GM12878 (cell line): Measurements from ENCODE around the gene SLF2. TPM values are rescaled to one million over a fixed set of nuclear protein-coding genes. Genes with fewer than 3 reads are reported as not detected.

Experiments used
- ATAC-seq: fragments of 200-7000 bp; cut with Tn5 transposase; 3 replicates; pipeline ENCODE4 v1.9.1; 2020; ENCODE audit warnings: mild to moderate bottlenecking, moderate library complexity
- BruUV-seq: library from RNA; stranded (reverse); fragments of 400-500 nt; replicated peaks from 2 replicates; lab custom pipeline; 2021; lab: Mats Ljungman, UMichigan
- CTCF ChIA-PET: fragments of 300-600 bp; sonication (Branson Sonifier 250); formaldehyde crosslinking; extraction: SDS; loops from one replicate; lab custom pipeline; 2021; ENCODE audit warnings: inconsistent platforms; lab: Yijun Ruan, JAX
- POLR2A ChIA-PET: fragments of 350-600 bp; formaldehyde crosslinking; extraction: SDS; loops from one replicate; lab custom pipeline; 2021; ENCODE audit warnings: inconsistent platforms; lab: Charles Lee
- RAD21 ChIA-PET: fragments of 300-600 bp; sonication (Branson Sonifier 250); formaldehyde crosslinking; loops from one replicate; lab custom pipeline; 2023; ENCODE audit warnings: antibody characterized with exemption; ENCODE audit not compliant: unreplicated experiment; lab: Charles Lee
- SMC1A ChIA-PET: fragments of 300-600 bp; sonication (Branson Sonifier 250); formaldehyde crosslinking; loops from one replicate; lab custom pipeline; 2023; ENCODE audit not compliant: unreplicated experiment, uncharacterized antibody; lab: Charles Lee
- DNase-seq: peaks from one replicate; pipeline ENCODE4 v3.0.0-alpha.2; 2011; ENCODE audit warnings: low read depth, low spot score
- FAIRE-seq: peaks from 3 replicates; lab custom pipeline; 2011; peaks lifted over from hg19 to GRCh38; lab: Jason Lieb, UNC
- H2AFZ ChIP-seq: 2 replicates; pipeline ENCODE4 v1.6.0; 2011; ENCODE audit warnings: low read depth, low read length, control low read depth; ENCODE audit not compliant: control insufficient read depth
- H3K27ac ChIP-seq: 2 replicates; pipeline ENCODE4 v1.5.1; 2011; ENCODE audit warnings: control low read depth; ENCODE audit not compliant: control insufficient read depth, insufficient read depth
- H3K27me3 ChIP-seq, 2 experiments: replicated peaks in 1 of 2; 2 replicates each; pipeline versions ENCODE4 v1.6.0 to v1.6.1; 2011; ENCODE audit warnings: low read length in 1 of 2; ENCODE audit not compliant: control insufficient read depth in 2 of 2, insufficient read depth in 2 of 2
- H3K36me3 ChIP-seq, 2 experiments: 2 replicates each; pipeline ENCODE4 v1.5.1; 2011; ENCODE audit warnings: low read length in 1 of 2; ENCODE audit not compliant: control insufficient read depth in 2 of 2, insufficient read depth in 2 of 2
- H3K4me1 ChIP-seq: 2 replicates; pipeline ENCODE4 v1.6.1; 2011; ENCODE audit warnings: mild to moderate bottlenecking, low read length, moderate library complexity, mixed read lengths; ENCODE audit not compliant: control insufficient read depth, insufficient read depth
- H3K4me2 ChIP-seq: 2 replicates; pipeline ENCODE4 v1.6.0; 2011; ENCODE audit warnings: control low read depth; ENCODE audit not compliant: control insufficient read depth, insufficient read depth
- H3K4me3 ChIP-seq: fragments of 200-600 bp; sonication (generic); 2 replicates; pipeline ENCODE4 v1.5.1; 2016
- H3K79me2 ChIP-seq: 2 replicates; pipeline ENCODE4 v1.6.0; 2011; ENCODE audit warnings: low read length; ENCODE audit not compliant: control insufficient read depth, insufficient read depth
- H3K9ac ChIP-seq: 2 replicates; pipeline ENCODE4 v1.8.0; 2011; ENCODE audit warnings: low read length, control low read depth, mixed read lengths; ENCODE audit not compliant: control insufficient read depth, insufficient read depth
- H3K9me3 ChIP-seq: replicated peaks from 3 replicates; pipeline ENCODE4 v1.5.1; 2011; ENCODE audit warnings: mild to moderate bottlenecking, low read length; ENCODE audit not compliant: control insufficient read depth, insufficient read depth
- H4K20me1 ChIP-seq: 2 replicates; pipeline ENCODE4 v1.6.0; 2011; ENCODE audit not compliant: control insufficient read depth, insufficient read depth
- ASH2L ChIP-seq: fragments of 300-600, 200-600 bp; sonication (generic); IDR thresholded peaks from 2 replicates; pipeline ENCODE4 v1.6.1; 2017; ENCODE audit warnings: low read depth, mild to moderate bottlenecking, borderline replicate concordance
- ATF2 ChIP-seq: IDR thresholded peaks from 2 replicates; pipeline ENCODE4 v1.6.1; 2012; ENCODE audit warnings: low read length, inconsistent platforms
- ESRRA ChIP-seq: IDR thresholded peaks from 2 replicates; pipeline ENCODE4 v1.6.1; 2012; ENCODE audit warnings: mild to moderate bottlenecking, low read length, improper control_type of control experiment
- GABPA ChIP-seq: IDR thresholded peaks from 2 replicates; pipeline ENCODE4 v1.6.1; 2014; ENCODE audit warnings: antibody characterized with exemption, low read depth, mild to moderate bottlenecking, inconsistent platforms
- HDGF ChIP-seq: fragments of 450-650 bp; IDR thresholded peaks from 2 replicates; pipeline ENCODE4 v1.6.1; 2016; ENCODE audit warnings: antibody characterized with exemption
- HSF1 ChIP-seq: fragments of 150-350 bp; IDR thresholded peaks from 2 replicates; pipeline ENCODE4 v1.6.1; 2014; ENCODE audit warnings: mild to moderate bottlenecking, low read depth, low read length
- IKZF2 ChIP-seq, 2 experiments: fragments of 450-650 bp; IDR thresholded peaks; 2 replicates each; pipeline ENCODE4 v1.6.1; 2017; ENCODE audit warnings: mild to moderate bottlenecking in 2 of 2, moderate library complexity in 2 of 2
- IRF4 ChIP-seq: IDR thresholded peaks from 2 replicates; pipeline ENCODE4 v1.6.1; 2011; ENCODE audit warnings: low read depth, low read length
- NKRF ChIP-seq: fragments of 450-650 bp; conservative IDR thresholded peaks from 2 replicates; pipeline ENCODE4 v1.6.1; 2017; ENCODE audit warnings: mild to moderate bottlenecking, moderate library complexity
- SMAD5 ChIP-seq: IDR thresholded peaks from 2 replicates; pipeline ENCODE4 v1.6.1; 2016; ENCODE audit warnings: antibody characterized with exemption, low read depth
- SMC3 ChIP-seq: IDR thresholded peaks from 2 replicates; pipeline ENCODE4 v1.6.1; 2011; ENCODE audit warnings: low read length, improper control_type of control experiment, borderline replicate concordance
- STAT3 ChIP-seq: IDR thresholded peaks from 2 replicates; pipeline ENCODE4 v1.6.1; 2011; ENCODE audit warnings: low read depth, low read length, improper control_type of control experiment
- TCF3 ChIP-seq: IDR thresholded peaks from 2 replicates; pipeline ENCODE4 v1.6.1; 2012; ENCODE audit warnings: low read depth, mild to moderate bottlenecking, low read length, borderline replicate concordance; ENCODE audit not compliant: insufficient read depth
- USF2 ChIP-seq: IDR thresholded peaks from 2 replicates; pipeline ENCODE4 v1.6.1; 2011; ENCODE audit warnings: low read depth, low read length, improper control_type of control experiment, borderline replicate concordance
- YY1 ChIP-seq: IDR thresholded peaks from 2 replicates; pipeline ENCODE4 v1.6.1; 2011; ENCODE audit warnings: low read depth, mild to moderate bottlenecking, low read length
- ZNF687 ChIP-seq: fragments of 450-650 bp; IDR thresholded peaks from 2 replicates; pipeline ENCODE4 v1.6.1; 2017; ENCODE audit warnings: mild to moderate bottlenecking, moderate library complexity
- WGBS: methylation state at CpG from one replicate; pipeline ENCODE4 v1.1.6; 2016; ENCODE audit warnings: low lambda C conversion rate; ENCODE audit not compliant: insufficient replicate concordance, insufficient coverage; ENCODE audit errors: missing lambda C conversion rate; 5-methylcytosine and 5-hydroxymethylcytosine counted together
- in situ Hi-C: fragments of 300-500 bp; cut with MboI; formaldehyde crosslinking; loops from 9 replicates; pipeline ENCODE4 v1.14.3; 2018; ENCODE audit warnings: mixed read lengths
- intact Hi-C: fragments of 100-400 bp; cut with micrococcal nuclease; formaldehyde crosslinking; loops from one replicate; pipeline ENCODE4 v1.14.2; 2022; ENCODE audit not compliant: unreplicated experiment
- polyA plus RNA-seq, 11 experiments: library from polyadenylated mRNA; depleted of rRNA in 4 of 11; unstranded in 6 of 11; stranded (reverse) in 5 of 11; fragments of >200 nt; fragmentation: Nextera tagmentation in 4 of 11; fragmentation: Illumina TruSeq in 1 of 11; extraction: Ambion mirVana in 4 of 11; extraction: Trizol in 1 of 11; gene quantifications; 1 replicate in 1 of 11; 2 replicates in 10 of 11; pipeline versions ENCODE4 v1.2.1 to v1.2.3, GENCODE V29; 2011 to 2016; ENCODE audit warnings: inconsistent platforms in 2 of 11, missing spikeins in 2 of 11, low read depth in 1 of 11
- total RNA-seq, 4 experiments: library from RNA; depleted of rRNA in 3 of 4; stranded (reverse); fragments of >200 nt in 3 of 4; fragmentation: Illumina TruSeq in 1 of 4; extraction: Trizol in 1 of 4; gene quantifications; 2 replicates each; pipeline versions ENCODE4 v1.2.1 to v1.2.3, GENCODE V29; 2013 to 2021

Gene SLF2
- total and polyA plus RNA-seq, 10 of the 15 experiments (the other 5 are each of a cell fraction or from before 2014, with no cell fraction given), result 3.0 to 25.2 (median 17.9) TPM

GRCh38 chr10:100899171-100899570, 13.6 kb upstream of the SLF2 start:
- H3K27me3 ChIP-seq, result peaks cover 0 to 1% of the 10 kb centered on the region in 2 experiments; a peak in 2 of 4 replicates
- H4K20me1 ChIP-seq, result no peaks in the 10 kb centered on the region
- no peak overlapping the region for H3K9ac ChIP-seq
- RAD21 ChIA-PET, result no interaction called here
- CTCF ChIA-PET, result interaction anchor here (0.6 to 1.0 kb wide), 2 partner anchors 10 to 552 kb away, joined by 3 to 4 read pairs; partner anchors contain the start of gene SCD
- ATAC-seq (no peak), DNase-seq (no peak), FAIRE-seq (no peak)
- in situ Hi-C loops (no loop called here), intact Hi-C loops (no loop called here)
- no peaks in the 10 kb centered on the region for H3K36me3 ChIP-seq
- SMC1A ChIA-PET, result no interaction called here
- H3K79me2 ChIP-seq, result no peaks in the 10 kb centered on the region
- no peak overlapping the region for H3K27ac ChIP-seq
- H3K4me1 ChIP-seq, result no peaks in the 10 kb centered on the region
- POLR2A ChIA-PET, result no interaction called here
- no peak overlapping the region for H3K4me2 ChIP-seq
- no peak overlapping the region for H2AFZ ChIP-seq
- no peaks in the 10 kb centered on the region for H3K9me3 ChIP-seq
- no TSS peak for BruUV-seq
- no peak overlapping the region for H3K4me3 ChIP-seq
- WGBS, result 100% methylated on average over 1 of the region's 4 CpGs
- TF ChIP-seq STAT3, result no peak
- TF ChIP-seq NKRF, result no peak
- no peak for TF ChIP-seq SMC3
- TF ChIP-seq YY1, result no peak
- TF ChIP-seq ASH2L, result no peak
- TF ChIP-seq IRF4, result no peak
- no peak for TF ChIP-seq ATF2
- no peak for TF ChIP-seq GABPA
- TF ChIP-seq HDGF, result no peak
- no peak for TF ChIP-seq ESRRA
- TF ChIP-seq HSF1, result no peak
- TF ChIP-seq SMAD5, result no peak
- TF ChIP-seq USF2, result no peak
- no peak for TF ChIP-seq IKZF2 (IDR thresholded peaks at IDR 0.05)
- TF ChIP-seq ZNF687, result no peak
- no peak for TF ChIP-seq TCF3
